ENCODE data around the gene RBM11.

- no peak for TF ChIP-seq CTCF (IDR thresholded peaks at IDR 0.05; ENCODE audit: low read depth, low read length, poor library complexity, severe bottlenecking)
- no peak for TF ChIP-seq EZH2phosphoT487 (IDR thresholded peaks at IDR 0.05; ENCODE audit: borderline replicate concordance, low read length)
Measured at GRCh38 chr21:14262039-14262438, 46.1 kb downstream of the RBM11 start.
